ENCODE measurements around the gene GRIK5.

The GRIK5 gene

GRCh38 chr19:42090672-42091071 lies 20.7 kb upstream of the GRIK5 start:
- no peak overlapping the region for H3K4me3 ChIP-seq (ENCODE audit: low read depth, low read length)
- no peak for TF ChIP-seq CTCF (IDR thresholded peaks at IDR 0.05; ENCODE audit: low read depth, low read length, missing control alignments)
- no peak for DNase-seq (ENCODE audit: low read depth)

GRCh38 chr19:42089772-42090171 lies 19.8 kb upstream of the GRIK5 start:
- TF ChIP-seq CTCF (IDR thresholded peaks at IDR 0.05; ENCODE audit: low read depth, low read length, missing control alignments) = no peak
- DNase-seq (ENCODE audit: low read depth) = no peak
- H3K4me3 ChIP-seq (ENCODE audit: low read depth, low read length) = no peak overlapping the region

GRCh38 chr19:42089191-42089750 lies 19.3 kb upstream of the GRIK5 start:
- no peak for DNase-seq (ENCODE audit: low read depth)
- no peak for TF ChIP-seq CTCF (IDR thresholded peaks at IDR 0.05; ENCODE audit: low read depth, low read length, missing control alignments)
- H3K4me3 ChIP-seq (ENCODE audit: low read depth, low read length) = no peak overlapping the region

GRCh38 chr19:42088471-42089190 lies 18.6 kb upstream of the GRIK5 start:
- H3K4me3 ChIP-seq (ENCODE audit: low read depth, low read length) = no peak overlapping the region

GRCh38 chr19:42086770-42087550 lies 17.0 kb upstream of the GRIK5 start:
- no peak for TF ChIP-seq CTCF (IDR thresholded peaks at IDR 0.05; ENCODE audit: low read depth, low read length, missing control alignments)
- no peak for DNase-seq (ENCODE audit: low read depth)
- H3K4me3 ChIP-seq (ENCODE audit: low read depth, low read length) = no peak overlapping the region

More at GRCh38 chr19:42088471-42089190, 18.6 kb upstream of the GRIK5 start:
- TF ChIP-seq CTCF (IDR thresholded peaks at IDR 0.05; ENCODE audit: low read depth, low read length, missing control alignments) = no peak
- no peak for DNase-seq (ENCODE audit: low read depth)

GRCh38 chr19:42086188-42086736 lies 16.3 kb upstream of the GRIK5 start:
- no peak overlapping the region for H3K4me3 ChIP-seq (ENCODE audit: low read depth, low read length)
- no peak for DNase-seq (ENCODE audit: low read depth)
- no peak for TF ChIP-seq CTCF (IDR thresholded peaks at IDR 0.05; ENCODE audit: low read depth, low read length, missing control alignments)

Measured in GM12864 (cell line).